Stimulated activated CD4-positive, alpha-beta T cell treated with anti-CD3 and anti-CD28 coated beads, Interleukin-12 subunit alpha, Interleukin-12 subunit beta, amount 100 ng/mL, for 4 hours (primary cell): ENCODE results near the gene TMEM204.

Source experiments
- DNase-seq: peaks from one replicate; pipeline ENCODE4 v3.0.0-alpha.2; 2020

TMEM204 gene

DNA sequence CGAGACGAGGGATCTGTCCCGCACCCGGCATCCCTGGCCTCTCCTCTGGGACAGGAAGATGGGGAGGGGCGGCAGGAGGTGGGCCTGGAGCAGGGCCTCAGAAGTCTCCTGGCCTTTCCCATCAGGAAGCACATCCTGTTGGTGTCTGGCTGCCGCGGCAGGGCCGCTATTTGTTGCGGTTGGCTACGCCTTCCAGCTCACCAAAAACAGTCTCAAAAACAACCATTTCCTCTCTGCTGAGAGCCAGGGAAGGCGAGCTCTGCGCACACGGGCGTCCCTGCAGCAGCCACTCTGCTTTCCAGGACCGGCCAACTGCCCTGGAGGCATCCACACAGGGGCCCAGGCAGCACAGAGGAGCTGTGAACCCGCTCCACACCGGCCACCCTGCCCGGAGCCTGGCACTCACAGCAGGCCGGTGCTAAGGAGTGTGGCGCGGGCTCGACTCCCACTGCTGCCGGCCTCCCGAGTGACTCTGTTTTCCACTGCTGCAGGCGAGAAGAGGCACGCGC is at the start of gene TMEM204:
TSS of gene TMEM204 (plus strand) at position 224 of the 509 bp plus-strand sequence. CDS start 610 bp downstream, outside the sequence.
- DNase-seq, result no peak

DNA sequence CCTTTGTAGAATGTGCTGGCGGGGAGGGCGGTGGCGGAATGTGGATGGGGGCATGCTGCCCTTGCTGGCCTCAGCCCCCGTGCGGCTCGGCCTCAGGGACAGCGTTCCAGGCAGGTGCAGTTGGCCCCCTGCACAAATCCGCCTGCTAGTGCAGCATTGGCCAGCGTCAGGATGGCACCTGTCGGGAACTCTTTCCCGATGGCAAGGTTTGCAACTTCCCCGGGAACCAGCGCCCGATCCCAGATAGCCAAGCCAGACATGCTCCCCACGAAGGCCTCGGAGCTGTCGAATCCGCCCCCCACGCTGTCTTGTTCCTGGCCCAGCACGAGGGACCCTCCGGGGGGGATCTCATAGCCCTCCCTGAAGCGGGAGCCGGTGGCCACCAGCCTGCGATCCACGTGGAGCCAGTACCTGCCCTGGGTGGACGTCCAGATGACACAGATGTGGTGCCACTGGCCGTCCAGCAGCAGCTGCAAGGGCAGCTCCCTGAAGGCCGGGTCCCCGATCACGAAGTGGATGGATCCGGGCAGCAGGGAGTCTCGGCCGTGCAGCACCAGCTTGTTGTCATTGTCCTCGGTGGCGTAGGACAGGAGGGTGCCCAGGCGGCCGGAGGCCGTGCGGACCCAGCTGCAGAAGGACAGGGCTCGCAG is 47.5 kb upstream of the TMEM204 start:
- no peak for DNase-seq

DNA sequence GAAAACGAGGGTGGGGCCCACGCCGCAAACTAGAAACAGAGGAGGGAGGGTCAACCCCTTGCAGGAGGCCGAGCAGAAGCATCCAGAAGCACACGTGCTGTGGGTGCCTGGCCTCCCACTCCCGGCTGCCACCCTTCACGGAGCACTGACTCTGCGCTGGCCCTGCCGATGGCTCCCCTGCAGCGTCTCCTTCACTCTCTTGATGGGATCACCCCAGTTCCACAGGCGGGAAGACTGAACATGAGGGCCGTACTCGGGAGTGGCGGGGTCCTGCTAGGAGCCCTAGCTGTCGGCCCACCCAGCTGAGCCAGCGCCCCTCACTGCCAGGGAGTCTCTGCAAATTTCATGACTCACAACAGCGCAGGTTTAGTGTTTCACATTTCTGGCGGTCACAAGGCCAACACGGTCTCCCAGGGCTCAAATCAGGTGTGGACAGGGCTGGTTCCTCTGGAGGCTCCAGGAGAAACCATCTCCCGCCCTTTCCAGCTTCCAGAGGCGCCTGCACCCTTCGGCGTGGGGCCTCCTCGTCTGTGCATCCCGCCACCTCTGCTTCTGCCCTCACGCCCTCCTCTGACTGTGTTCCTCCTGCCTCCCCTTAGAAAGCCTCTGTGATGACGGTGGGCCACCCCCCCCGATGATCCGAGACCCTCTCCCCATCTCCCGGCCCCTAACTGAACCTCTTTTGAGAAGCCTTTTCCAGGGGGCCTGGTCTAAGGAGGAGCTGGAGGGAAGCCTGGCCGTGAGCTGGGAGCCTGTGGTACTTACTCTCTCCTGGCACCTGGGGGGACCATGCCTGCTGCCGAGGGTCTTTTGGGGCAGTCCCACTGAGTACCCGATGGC is 46.7 kb upstream of the TMEM204 start:
- no peak for DNase-seq

DNA sequence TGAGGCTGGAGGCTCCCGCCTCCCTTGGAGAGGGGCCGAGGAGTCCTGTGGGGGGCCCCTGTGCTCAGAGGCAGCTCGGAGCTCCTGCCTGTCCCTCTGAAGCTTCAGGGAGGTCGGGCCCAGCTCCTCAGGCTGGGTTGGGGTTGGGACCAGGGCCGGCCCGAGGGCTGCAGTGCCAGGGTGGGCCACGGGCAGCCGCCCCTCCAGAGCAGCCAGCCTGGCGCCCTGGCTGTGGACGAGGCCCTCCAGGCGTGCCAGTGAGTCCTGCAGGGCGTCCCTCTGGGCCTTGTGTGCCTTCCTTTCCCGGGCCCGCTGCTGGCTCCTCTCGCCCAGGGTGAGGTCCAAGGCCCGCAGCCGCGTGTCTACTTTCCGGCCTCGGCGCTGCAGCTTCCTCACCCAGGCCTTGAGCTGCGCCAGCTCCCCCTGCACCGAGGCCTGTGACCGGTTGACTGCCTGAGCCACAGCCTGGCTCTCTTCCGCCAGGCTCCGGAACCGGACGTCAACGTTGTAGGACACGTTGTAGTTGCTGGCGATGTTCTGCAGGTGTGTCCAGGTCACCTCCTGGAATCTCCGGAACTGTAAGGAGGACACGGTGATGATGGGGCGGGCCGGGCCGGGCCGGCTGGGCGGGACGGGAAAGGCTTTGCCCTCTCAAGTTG is 45.9 kb upstream of the TMEM204 start:
- no peak for DNase-seq

DNA sequence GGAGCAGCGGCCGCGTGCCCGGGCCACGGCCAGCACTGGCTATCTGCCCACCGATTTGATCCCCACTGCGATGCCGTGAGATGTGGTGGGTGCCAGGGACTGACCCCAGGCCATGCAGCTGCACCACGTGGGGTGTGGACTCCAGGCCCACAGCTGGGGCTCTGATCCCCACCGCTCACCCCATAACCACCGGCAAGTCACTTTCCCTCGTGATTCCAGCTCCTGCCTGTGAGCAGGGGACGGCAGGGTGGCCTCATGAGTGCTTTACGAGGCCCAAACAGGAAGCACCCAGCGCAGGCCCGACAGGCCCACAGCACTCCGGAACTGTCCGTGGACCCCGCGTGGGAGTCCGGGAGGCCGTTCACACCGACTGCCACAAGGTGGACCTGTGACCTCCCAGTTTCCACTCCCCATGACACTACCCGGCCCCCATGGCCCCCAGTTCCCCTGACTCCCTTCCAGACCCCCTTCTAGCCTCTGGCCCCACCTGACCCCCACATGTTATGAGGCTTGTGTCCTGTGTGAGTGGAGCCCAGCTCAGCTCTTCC is 45.3 kb upstream of the TMEM204 start:
- no peak for DNase-seq

DNA sequence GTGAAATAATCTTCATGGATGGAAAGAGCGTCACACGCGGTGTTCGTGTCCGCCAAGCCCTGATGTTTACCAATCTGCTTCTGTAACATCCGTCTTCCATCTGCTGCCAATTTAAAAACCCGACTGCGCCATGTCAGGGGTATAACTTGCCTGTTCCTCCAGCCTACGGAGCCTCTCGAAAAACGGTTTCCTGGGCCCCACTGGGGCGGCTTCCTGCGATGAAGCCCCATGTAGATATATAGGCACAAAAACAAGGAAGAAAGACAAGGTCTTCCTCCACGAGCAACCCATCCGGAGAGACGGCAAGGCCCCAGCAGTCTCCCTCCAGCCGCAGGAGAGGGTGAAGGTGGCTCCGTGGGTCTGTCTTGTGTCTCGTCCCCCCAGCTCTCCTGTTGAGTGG is 44.8 kb upstream of the TMEM204 start, which contains the start of gene PTX4:
TSS of gene PTX4 (minus strand) at position 326 of the 400 bp plus-strand sequence. CDS start at position 291, 35 bp downstream.
- no peak for DNase-seq

DNA sequence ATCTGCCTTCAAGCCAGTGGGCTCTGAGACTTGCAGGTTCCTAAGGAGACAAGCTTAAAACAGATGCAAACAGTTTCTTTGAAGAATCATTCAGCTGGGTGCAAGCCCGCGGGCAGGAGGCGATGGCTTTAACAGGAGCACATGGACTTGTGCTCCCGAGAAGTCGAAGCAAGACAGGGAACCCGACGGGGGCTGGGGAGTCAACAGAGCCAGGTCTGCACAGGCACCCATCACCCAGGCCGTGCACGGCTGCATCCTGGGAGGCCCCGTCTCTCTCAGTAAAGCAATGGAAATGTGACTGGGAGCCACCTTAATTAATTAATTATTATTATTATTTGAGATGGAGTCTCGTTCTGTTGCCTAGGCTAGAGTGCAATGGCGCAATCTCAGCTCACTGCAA is 44.4 kb upstream of the TMEM204 start:
- no peak for DNase-seq

DNA sequence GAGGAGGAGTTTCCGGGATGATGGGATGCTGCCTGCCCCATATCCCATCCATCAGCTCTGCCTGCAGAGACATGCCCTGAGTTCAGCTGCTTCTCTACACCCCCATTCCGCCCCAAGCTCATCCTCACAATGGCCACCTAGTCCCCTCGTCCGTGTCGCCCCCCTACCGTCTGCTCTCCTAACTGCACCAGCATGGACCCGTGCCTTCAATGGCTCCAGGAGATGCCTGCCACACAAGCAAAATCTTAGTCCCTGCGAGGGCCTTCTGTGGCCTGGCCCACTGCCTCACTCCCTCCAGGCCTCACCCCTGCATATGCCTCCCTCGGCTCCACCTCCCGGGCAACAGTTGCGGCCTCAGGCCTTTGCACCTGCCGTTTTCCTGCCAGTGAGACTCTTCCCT is 42.1 kb upstream of the TMEM204 start:
- DNase-seq, result no peak

DNA sequence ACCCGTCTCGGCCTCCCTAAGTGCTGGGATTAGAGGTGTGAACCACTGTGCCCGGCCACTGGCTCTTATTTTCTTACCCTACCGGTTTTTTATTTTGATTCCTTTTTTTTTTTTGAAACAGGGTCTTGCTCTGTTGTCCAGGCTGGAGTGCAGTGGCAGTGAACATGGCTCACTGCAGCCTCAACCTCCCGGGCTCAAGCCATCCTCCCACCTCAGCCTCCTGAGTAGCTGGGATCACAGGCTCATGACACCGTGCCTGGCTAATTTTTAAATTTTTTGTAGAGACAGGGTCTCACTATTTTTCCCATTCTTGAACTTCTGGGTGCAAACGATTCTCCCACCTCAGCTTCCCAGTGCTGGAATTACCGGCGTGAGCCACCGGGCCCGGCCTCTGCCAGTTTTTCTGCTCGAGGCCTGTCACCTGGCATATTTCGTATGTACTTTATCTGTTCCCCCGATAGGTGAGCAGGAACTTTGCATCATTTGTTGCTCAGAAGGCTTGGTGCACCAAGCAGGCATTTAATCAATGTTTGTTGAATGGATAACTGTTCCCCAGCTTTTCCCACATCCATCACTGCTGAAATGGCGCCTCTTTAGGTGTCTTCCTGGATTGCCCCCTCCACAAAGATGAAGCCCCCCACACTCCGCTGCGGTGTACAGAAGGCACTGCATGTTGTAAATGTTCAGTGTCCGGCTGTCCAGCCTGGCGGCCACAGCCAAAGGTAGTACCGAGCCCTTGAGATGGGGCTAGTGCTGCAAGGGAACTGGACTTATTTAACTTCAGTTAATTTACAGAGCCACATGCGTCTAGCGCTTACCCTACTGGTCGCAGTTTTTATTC is 41.2 kb upstream of the TMEM204 start:
- no peak for DNase-seq

DNA sequence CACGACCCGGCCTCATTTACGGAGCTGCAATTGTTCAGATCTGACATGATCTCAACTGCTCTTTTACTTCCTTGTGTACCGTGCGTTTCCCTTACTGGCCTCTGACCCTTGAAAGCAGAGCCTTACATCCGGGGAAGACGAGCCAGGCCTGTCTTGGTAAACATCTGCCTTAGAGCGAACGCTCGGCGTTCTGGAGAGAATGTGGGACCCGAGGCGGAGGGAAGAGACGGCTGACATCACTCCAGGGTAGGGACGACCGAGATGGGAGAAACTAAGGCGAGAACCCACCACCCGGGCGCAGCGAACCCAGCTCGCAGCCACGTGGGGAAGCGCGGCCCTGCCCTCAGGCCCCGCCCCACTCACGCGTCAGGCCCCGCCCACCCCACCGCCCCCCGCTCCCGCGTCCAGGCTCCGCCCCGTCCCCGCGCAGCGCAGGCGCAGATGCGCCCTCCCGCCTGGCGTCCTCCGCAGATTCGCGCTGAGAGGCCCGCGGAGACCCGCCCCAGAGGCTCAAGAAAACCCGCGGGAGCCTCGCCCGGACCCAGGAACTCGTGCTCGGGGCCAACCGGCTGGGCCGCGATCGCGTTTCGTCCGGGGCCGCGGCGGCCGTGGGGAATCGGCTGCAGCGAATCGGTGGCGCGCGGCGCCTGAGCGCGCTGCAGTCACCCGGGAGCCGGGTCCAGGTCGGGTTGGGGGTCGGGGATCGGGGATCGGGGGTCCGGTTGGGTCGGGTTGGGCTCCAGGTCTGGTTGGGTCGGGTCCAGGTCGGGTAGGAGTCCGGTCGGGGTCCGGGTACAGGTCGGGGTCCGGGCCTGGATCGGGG is 40.3 kb upstream of the TMEM204 start, which contains the start of gene TELO2:
TSS of gene TELO2 (plus strand) at position 438 of the 823 bp plus-strand sequence. CDS start 922 bp downstream, outside the sequence.
- DNase-seq, result peak; percentile 90

DNA sequence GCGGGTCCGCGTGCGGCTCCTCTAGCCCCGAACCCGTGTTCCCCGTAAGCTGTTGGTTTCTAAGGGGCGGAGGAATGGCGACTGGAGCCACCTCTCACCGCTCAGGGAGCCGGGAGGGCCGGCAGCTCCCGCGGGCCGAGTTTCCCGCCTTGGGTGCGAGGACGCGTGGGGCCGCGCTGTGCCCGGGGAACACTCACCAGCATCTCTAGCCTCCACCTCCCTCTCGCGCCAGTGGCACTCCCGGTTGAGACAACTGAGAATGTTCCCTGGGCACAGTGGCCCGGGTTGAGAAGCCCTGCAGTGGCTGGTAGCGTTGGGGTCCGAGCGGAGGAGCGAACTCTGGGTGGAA is 39.7 kb upstream of the TMEM204 start:
- DNase-seq, result no peak

DNA sequence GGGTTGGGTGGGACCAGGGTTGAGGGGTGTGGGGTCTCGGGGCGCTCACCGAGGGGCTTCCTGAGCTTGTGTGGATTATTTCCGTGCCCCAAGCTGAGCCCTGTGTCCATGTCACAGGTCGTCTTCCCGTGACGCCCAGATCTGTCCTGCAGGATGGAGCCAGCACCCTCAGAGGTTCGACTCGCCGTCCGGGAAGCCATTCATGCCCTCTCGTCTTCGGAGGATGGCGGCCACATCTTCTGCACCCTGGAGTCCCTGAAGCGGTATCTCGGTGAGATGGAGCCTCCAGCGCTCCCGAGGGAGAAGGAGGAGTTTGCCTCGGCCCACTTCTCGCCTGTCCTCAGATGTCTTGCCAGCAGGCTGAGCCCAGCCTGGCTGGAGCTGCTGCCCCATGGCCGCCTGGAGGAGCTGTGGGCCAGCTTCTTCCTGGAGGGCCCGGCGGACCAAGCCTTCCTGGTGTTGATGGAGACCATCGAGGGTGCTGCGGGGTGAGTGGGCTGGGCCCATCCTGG is 39.3 kb upstream of the TMEM204 start:
- no peak for DNase-seq

DNA sequence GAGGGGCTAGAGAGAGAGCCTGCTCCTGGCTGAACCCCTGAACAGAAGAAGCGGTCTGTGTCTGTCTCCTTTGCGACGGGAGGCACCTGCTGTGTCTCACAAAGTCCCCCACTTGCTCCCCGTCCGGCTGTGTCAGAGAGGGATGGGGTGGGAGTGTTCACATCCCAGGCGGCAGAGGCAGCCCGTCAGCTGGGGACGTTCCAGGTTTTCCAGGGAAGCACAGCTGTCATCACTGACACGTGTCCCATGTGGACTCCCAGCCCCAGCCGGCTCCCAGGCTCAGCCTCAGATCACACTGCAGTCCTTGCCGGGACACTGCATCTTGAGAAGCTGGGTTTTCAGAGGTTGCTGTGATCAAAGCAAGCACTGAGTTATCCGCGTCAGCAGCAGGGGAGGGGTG is 38.8 kb upstream of the TMEM204 start:
- DNase-seq, result no peak

DNA sequence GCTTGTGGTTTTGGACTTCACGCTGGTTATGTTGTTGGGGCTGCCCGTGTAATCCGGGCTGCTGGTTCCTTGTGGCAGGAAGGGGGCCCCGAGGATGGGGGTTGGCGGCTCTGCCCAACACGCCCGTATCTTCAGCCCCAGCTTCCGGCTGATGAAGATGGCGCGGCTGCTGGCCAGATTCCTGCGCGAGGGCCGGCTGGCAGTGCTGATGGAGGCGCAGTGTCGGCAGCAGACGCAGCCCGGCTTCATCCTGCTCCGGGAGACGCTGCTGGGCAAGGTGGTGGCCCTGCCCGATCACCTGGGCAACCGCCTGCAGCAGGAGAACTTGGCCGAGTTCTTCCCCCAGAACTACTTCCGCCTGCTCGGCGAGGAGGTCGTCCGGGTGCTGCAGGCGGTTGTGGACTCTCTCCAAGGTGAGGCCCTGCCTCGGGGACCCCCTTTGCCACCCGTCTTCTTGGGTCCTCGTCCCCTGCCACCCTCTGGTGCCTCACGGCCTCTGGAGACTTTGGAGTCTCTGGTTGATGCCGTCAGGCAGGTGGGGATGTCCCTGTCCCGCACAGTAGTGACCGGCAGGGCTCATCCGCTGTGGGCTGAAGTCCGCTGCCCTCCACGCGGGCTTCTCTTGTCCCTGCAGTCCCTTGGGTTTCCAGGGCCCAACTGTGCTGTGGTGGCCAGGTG is 38.1 kb upstream of the TMEM204 start:
- no peak for DNase-seq

DNA sequence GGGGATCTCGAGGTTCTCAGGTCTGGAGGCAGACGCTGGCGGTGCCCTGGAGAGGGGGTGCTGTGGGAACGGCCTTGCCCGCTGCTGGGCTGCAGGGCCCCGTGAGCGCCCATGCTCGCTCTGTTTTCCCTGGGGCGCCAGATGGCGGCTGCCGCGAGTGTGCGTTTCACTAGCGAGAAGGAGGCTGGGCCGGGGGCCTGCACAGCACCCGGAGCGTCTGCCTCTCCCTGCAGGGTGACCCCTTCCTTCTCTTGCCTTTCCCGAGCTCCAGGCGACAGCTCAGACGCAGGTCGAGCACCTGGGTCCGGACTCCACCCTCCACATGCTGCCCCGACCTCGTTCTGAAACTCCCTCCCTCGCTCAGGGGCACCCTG is 37.6 kb upstream of the TMEM204 start:
- DNase-seq, result no peak

DNA sequence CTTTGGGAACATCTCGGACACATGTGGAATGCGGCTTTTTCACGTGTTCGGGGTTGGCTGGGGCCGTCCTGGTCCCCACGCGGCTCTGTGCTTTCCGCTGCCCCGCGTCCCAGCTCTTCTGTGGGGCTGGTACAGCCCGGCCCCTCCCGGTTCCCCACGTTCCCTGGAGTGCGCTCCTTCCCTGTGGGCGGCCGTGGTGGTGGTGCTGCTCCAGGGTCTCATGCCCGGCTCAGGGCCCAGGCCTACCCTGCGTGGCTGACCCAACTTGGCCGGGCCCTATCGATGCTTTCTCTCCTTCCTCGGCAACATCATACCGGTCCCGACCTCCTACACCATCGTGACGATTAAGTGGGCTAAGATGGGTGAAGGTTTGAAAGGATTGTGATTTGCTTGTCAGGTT is 37.0 kb upstream of the TMEM204 start:
- DNase-seq, result no peak

DNA sequence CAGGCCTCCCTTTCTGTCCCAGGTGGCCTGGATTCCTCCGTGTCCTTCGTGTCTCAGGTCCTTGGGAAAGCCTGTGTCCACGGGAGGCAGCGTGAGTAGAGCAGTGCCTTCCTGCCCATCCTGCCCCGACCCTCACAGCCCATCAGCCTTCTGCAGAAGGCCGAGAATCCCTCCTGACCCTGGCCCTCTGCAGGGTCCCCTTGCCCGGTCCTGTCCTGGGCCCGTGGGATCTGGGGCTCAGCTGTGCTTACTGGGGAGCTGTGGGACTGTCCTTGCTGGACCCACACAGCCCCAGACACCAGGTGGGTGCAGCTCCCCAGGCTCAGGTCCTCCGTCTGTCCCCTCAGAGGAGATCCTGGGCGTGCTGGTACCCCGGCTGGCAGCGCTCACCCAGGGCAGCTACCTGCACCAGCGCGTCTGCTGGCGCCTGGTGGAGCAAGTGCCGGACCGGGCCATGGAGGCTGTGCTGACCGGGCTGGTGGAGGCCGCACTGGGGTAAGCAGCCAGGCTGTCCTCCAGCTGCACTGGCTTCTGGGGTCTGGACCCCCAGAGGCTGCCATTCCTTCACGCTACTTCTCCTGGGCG is 36.4 kb upstream of the TMEM204 start:
- no peak for DNase-seq

DNA sequence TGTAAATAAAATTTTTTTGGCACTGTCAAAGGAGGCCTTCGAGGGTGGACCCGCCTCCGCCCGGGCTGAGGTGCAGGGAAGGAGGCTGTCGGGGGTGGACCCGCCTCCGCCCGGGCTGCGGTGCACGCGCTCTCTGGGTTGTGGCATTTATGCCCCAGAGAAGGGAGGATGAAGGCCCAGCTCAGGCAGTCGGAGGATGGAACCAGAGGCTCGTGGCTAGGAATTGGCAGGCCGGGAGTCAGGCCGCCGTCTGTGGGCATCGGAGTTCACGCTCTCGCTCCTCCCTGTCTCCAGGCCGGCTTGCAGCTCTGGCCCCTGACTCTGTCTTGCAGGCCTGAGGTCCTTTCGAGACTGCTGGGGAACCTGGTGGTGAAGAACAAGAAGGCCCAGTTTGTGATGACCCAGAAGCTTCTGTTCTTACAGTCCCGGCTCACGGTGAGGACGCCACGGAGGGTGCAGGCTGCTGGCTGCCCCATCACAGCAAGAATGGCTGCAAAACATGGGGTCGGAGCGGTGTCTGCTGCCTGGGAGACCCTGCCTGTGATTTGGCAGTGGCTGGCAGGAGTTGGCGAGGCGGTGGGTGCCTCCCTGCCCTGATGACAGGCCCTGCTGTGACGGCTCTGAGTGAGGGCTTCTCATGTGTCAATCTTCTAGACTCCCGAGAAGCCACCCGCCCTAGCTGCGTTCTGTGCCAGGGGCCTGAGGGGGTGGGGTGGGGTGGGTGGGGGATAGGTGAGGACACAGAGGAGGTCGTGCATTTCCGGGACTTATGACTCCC is 34.4 kb upstream of the TMEM204 start:
- DNase-seq, result no peak

DNA sequence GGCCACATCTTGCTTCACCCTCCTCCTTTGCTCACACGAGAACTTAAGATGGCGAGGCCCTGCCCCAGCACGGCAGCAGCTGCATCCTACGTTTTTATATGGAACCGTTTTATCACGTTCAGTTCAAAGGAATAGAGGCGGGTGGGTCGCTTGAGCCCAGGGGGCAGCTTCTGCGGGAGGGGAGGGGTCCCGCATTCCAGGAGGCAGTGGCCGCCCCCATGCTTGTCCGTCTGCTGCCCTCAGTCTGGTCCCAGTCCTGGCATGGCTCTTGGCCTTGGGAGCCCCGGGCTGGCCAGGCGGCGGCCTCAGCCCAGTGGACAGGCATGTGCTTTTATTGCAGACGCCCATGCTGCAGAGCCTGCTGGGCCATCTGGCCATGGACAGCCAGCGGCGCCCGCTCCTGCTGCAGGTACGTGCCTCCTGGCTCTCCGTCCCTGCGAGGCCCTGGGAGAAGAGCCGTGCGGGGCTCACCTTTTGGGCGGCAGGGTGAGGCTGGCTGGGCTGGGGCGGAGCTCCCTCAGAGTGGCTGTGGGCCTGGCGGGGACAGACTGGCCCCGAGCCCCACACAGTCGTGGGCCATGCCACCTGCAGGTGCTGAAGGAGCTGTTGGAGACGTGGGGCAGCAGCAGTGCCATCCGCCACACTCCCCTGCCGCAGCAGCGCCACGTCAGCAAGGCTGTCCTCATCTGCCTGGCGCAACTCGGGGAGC is 33.6 kb upstream of the TMEM204 start:
- no peak for DNase-seq
